ENCODE data around the gene GNPNAT1. TPM values are rescaled to one million over a fixed set of nuclear protein-coding genes. Genes with fewer than 3 reads are reported as not detected.

Gene GNPNAT1
- total RNA-seq, 4 donors from 2014 or later = 14.0 to 45.6 (median 14.9) TPM

- ATAC-seq (ENCODE audit: low FRiP score) = no peak
- no peak for TF ChIP-seq CTCF (IDR thresholded peaks at IDR 0.05)
- DNase-seq (ENCODE audit: low spot score) = no peak
Observed at GRCh38 chr14:52790756-52791222, 618 bp downstream of the GNPNAT1 start.

GRCh38 chr14:52790011-52790755 lies 1.2 kb downstream of the GNPNAT1 start:
- no peak for DNase-seq (ENCODE audit: low spot score)
- TF ChIP-seq CTCF (IDR thresholded peaks at IDR 0.05) = no peak
- no peak for ATAC-seq (ENCODE audit: low FRiP score)

- TF ChIP-seq CTCF (IDR thresholded peaks at IDR 0.05) = no peak
- ATAC-seq (ENCODE audit: low FRiP score) = no peak
- no peak for DNase-seq (ENCODE audit: low spot score)
Observed at GRCh38 chr14:52789118-52789517, 2.3 kb downstream of the GNPNAT1 start.

- ATAC-seq (ENCODE audit: low FRiP score) = no peak
- TF ChIP-seq CTCF (IDR thresholded peaks at IDR 0.05) = no peak
- DNase-seq (ENCODE audit: low spot score) = no peak
Observed at GRCh38 chr14:52786887-52787286, 4.5 kb downstream of the GNPNAT1 start.

GRCh38 chr14:52783206-52783605 lies 8.2 kb downstream of the GNPNAT1 start:
- no peak for ATAC-seq (ENCODE audit: low FRiP score)
- no peak for DNase-seq (ENCODE audit: low spot score)
- TF ChIP-seq CTCF (IDR thresholded peaks at IDR 0.05) = no peak

GRCh38 chr14:52781629-52782028 lies 9.8 kb downstream of the GNPNAT1 start:
- no peak for ATAC-seq (ENCODE audit: low FRiP score)
- no peak for TF ChIP-seq CTCF (IDR thresholded peaks at IDR 0.05)
- no peak for DNase-seq (ENCODE audit: low spot score)

GRCh38 chr14:52780893-52781292 lies 10.5 kb downstream of the GNPNAT1 start:
- ATAC-seq (ENCODE audit: low FRiP score) (no peak), DNase-seq (ENCODE audit: low spot score) (no peak)
- TF ChIP-seq CTCF (IDR thresholded peaks at IDR 0.05) = no peak
